GM21423 (cell line): Measurements from ENCODE around the gene GRIFIN.

Source experiments
- ATAC-seq: cut with Tn5 transposase; IDR thresholded peaks from one replicate; pipeline ENCODE4 v1.9.1; 2021; ENCODE audit warnings: mild to moderate bottlenecking, moderate library complexity; ENCODE audit not compliant: unreplicated experiment

Gene GRIFIN

GRCh38 chr7:2437537-2438148, 38.6 kb downstream of the GRIFIN start:
- no peak for ATAC-seq

- no peak for ATAC-seq
Observed at GRCh38 chr7:2437136-2437535, 39.1 kb downstream of the GRIFIN start.

GRCh38 chr7:2436341-2437104, 39.7 kb downstream of the GRIFIN start:
- no peak for ATAC-seq

GRCh38 chr7:2435146-2435545, 41.1 kb downstream of the GRIFIN start:
- ATAC-seq, result no peak

GRCh38 chr7:2433713-2434550, 42.3 kb downstream of the GRIFIN start:
- ATAC-seq, result no peak

- ATAC-seq, result no peak
Observed at GRCh38 chr7:2432910-2433712, 43.1 kb downstream of the GRIFIN start.

- no peak for ATAC-seq
Observed at GRCh38 chr7:2431260-2431867, 44.8 kb downstream of the GRIFIN start.

- ATAC-seq, result no peak
Observed at GRCh38 chr7:2425749-2426148, 50.4 kb downstream of the GRIFIN start.
